GM21737 (cell line): Measurements from ENCODE around the gene ARHGAP26.
"Not testable (repeated sequence)": the region's sequence is repeated elsewhere in the genome, so short reads cannot be mapped to it uniquely, and the experiment has no call there.

Experiments used
- ATAC-seq: cut with Tn5 transposase; IDR thresholded peaks from one replicate; pipeline ENCODE4 v1.9.1; 2021; ENCODE audit warnings: mild to moderate bottlenecking, moderate library complexity; ENCODE audit not compliant: unreplicated experiment

Gene ARHGAP26

DNA sequence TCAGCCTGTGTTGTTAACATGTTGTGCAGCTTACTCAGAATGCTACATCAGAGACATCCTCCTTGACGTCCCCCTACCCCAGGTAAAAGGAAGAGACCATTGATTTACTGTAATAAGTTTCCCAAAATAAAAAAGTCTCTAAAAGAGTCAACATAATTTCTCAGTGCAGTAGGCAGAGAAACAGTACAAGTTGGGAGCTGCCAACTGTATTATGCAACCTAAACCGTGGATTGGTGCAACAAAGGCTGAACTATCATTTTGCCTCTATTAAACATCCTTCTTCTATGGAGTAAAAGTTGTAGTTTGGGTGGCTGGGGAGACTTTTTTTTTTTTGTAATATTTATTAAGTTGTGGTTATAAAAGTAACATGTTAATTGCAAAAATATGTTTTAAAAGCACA is 425.3 kb downstream of the ARHGAP26 start:
- no peak for ATAC-seq

DNA sequence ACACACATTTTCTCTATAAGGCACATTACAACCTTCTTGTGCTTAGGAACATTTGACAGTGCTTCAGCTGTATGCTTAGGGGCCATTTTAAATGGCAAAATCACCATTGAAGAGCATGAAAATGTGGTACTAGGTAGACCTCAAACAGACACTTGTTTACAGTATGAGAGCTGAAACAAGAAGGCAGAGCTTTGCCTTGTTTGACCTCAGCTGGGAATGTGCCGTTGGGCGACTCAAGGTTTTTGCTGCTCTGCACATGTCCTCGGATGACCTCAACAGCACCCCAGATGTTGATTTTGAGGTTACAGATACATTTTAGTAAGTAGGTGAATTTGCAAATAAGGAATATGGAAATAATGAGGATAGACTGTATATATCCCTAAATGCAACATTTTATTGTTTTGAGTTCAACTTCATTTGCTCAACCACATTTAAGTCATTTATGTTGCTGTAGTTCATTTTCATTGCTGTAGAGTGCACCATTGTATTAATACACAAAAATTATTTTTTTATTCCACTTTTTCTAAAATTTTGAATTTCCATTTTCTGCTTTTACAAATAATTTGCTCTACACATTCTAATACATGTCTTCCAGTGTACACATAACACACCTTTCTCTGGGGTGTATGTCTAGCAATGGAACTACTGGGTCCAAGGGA is 426.6 kb downstream of the ARHGAP26 start:
- no peak for ATAC-seq

DNA sequence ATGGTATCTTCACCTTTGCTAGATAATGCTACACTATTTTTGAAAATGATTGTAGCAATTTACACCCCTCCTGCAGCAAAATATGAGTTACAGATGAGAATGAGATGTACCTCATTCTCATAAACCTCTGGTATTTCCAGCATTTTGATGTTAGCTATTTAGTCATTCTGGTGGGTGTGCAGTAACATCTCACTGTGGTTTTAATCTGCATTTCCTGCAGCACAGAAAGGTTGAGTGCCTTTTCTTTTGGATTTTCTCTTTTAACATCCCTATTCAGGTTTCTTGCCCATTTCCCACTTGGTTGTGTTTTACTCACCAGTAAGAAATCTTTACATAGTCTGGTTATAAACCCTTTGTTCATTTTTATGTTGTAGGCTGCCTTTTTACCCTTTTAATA is 427.1 kb downstream of the ARHGAP26 start:
- ATAC-seq = no peak

DNA sequence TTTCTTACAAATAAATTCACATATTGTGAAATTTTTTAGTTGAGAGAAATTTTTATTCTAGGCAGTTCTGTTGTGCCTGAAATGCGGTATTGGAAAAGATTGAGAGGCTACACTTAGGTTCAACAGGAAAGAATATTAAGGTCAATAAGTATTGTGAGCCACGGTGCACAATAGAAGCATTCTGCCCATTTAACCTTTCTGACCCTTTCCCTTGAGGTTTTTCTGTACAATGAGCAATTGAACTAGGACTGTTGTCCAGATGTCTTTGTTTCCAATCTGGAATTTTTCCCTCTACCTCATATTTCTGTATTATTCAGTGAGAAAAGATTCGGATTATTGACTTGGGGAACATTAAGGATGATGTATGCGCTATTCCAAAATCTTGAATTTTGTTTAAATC is 428.2 kb downstream of the ARHGAP26 start:
- no peak for ATAC-seq

DNA sequence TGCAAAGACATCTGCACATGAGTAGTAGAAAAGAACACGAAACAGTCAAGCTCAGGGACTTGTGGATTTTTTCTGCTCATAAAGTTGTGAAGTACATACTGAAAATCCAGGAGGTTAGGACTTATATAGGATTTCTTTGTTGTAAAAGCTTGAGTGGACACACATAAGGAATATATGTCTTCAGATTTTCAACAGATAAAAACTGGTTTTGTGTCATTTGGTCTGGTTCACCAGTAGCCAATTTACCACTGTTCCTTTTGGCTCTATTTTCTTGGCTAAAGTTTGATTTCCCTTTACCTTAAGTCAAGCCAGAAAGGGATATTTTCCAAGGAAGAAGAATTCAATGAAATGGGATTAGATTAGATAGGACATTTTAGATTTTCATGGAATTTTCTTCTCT is 429.0 kb downstream of the ARHGAP26 start:
- ATAC-seq = no peak

DNA sequence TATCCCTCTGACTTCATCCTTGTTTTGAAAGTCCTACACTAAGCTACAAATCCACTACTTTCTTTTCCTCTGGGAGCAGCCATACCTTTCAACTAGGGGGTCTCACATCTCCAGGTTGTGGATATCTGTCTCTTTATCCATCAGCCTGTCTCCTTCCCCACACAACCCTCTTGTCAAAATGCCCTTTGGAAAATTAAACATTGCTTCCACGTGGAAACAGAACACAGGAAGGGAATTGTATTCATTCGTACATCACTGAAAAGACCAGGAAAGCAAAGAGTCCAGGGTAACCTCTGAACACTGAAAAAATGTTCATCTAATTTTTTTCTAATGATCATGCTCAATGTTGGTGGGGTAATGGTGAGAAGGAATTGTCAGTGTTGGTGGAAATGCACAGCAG is 429.7 kb downstream of the ARHGAP26 start:
- ATAC-seq = no peak

DNA sequence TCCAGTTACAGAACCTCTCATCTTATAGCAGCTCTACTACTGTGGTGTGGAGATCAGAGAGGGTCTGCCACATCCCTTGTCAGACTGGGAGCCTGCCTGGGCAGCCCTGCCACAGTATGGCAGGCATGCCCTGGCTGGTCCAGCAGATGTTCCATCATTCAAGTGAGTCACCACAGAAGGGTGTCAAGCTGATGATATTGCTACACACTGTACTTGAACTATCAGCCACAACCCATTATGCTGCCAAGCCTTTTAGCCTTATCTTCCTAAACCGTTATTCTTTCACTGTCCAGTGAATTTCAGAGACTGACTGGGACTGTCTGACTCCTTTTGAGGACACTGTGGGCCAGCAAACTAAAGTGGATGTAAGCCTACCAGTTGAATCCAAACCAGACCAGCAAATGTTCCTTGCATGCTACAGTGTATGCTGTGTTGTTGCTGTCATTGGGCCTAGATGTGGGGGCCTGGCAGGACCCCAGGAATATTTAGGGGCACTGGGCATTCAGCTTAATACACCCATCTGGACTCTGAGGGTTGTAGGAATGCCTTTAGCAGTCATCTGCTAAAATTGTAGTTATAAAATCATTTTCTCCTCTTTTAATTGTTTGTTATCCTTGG is 430.7 kb downstream of the ARHGAP26 start:
- ATAC-seq = no peak

DNA sequence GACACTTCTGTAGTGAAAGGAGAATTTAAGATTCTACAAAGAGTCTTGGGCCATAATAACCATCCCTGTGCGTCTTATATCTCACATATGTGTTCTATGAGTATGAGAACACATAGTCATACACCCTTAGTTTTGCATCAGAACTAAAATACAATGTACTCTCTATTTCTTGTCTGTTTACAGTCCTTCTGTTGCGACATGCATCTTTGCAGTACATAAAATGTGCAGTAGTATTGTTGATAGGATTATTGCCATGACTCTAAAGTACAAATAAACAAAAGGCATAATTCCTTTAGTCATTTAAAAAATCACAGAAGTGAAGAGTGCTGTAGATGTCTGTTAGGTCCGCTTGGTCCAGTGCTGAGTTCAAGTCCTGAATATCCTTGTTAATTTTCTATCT is 431.4 kb downstream of the ARHGAP26 start:
- ATAC-seq = no peak

DNA sequence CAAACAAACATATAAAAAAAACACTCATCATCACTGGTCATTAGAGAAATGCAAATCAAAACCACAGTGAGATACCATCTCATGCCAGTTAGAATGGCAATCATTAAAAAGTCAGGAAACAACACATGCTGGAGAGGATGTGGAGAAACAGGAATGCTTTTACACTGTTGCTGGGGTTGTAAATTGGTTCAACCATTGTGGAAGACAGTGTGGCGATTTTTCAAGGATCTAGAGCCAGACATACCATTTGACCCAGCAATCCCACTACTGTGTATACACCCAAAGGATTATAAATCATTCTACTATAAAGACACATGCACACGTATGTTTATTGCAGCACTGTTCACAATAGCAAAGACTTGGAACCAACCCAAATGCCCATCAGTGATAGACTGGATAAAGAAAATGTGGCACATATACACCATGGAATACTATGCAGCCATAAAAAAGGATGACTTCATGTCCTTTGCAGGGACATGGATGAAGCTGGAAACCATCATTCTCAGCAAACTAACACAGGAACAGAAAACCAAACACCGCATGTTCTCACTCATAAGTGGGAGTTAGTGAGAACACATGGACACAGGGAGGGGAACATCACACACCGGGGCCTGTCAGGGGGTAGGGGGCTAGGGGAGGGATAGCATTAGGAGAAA is 433.3 kb downstream of the ARHGAP26 start:
- ATAC-seq = not testable (repeated sequence)

DNA sequence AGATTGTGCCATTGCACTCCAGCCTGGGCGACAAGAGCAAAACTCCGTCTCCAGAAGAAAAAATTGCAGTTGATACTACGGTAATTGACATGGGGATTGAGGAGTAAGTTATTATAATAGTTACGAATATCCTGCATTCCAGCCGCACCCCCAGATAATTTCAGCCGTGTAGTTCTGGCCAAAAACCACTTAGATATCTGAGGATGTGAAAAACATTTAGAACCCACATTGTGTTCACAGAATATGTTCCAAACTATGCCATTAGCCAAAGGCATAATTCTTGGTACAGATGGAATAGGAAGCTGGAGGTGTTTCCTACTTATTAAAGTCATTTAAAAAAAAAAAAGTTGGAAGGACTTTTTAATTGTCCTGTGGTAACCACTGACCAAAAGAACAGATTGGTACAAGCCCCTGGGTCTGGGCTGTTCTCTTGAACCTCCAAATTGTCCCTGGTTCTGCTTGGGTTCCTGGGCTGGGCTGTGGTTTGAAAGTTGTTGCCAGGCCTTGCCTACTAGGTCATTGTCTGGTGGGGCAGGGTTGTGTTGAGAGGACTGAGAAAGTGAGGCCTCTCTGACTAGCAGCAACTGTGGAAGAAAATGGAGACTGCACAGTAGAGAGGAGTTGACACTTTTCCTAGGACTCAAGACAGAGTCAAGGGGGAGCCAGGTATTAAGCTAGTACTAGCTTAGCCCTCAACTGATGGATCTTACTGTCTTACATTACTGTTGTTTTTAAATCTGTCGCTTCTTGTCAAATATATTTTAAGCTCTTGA is 434.5 kb downstream of the ARHGAP26 start:
- ATAC-seq = no peak

DNA sequence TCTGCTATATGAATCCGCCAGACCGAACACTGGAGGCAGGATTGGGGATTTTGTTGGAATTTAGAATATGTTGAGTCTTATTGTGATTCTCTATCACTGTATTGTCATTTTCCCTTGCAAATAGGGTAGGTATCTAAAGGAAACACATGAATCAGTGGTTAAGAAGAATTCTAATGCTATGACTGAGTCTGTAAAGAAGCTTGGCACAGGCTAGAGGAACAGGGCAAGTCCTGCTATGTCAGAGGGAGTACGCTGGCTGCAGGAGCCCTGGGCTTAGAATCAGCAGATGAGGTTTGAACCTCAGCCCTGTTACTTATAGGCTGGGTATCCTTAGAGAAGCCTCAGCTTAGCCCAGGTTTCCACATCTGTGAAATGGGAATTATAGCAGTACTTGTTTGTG is 435.2 kb downstream of the ARHGAP26 start:
- ATAC-seq = no peak

DNA sequence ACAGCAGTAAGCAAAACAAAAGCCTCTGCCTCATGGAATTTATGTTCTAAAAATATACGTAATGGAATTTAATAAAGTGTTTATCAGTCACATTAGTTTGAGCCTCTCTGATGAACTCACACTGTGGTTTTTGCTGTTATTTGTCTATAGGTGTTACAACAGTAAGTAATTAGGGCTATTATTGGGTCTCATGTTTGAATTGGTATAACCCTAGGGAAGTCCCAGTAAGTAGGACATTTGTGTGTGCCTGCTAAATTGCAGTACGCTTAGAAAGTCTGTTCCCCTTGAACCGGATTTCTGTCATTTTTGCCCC is 435.7 kb downstream of the ARHGAP26 start:
- ATAC-seq = no peak

DNA sequence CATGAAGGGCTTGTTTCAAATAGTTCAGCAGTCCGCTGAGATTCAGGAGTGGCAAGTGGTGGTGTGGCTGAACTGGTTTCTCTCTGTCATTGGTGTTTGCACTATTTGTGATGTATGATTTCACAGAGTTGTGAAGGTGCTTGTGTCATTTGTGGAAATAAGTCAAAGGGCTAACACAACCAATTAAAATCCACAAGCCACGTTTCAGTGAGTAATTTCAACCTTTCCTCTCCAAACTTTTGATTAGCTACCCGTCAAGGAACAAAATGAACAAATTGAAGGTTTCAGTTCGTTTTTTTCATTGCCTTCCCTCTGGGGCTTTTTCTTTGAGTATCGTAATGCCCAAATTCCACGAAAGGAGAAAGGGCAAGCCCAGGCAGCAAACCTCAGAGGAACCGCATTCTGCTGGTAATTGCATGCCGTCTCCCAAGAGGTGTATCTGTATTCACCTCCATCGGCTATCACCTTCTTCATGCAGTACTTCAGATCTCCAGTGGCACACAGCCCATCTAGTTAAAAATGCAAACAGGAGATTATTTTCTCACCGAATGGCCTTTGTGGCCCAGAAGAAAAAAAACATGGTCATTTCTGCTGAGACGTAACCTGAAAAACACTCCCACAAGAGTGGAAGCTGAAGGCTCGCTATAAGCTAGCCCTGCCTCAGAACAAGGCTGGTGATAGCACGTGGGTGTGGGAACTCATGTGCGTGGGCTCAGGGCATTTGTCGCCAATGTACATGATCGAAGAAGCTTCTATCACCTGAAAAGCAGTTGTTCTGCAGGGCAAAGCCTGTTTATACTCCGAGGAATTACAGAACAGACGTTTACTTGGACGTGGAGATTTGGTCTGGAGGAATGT is 436.2 kb downstream of the ARHGAP26 start:
- ATAC-seq = no peak

DNA sequence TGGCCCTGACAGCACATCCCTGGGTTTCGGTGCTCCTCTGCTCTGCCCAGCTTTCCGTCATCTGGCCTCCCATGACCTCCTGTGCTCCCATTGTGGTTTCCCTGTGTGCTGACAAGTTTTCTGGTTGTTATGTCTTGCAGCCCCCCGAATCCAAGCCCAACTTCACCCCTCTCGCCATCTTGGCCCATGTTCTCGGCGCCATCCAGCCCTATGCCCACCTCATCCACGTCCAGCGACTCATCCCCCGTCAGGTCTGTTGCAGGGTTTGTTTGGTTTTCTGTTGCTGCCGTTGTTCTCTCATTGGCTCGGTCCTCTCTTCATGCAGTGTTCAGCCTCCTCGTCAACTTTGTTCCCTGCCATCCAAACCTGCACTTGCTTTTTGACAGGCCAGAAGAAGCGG is 436.9 kb downstream of the ARHGAP26 start:
- no peak for ATAC-seq

DNA sequence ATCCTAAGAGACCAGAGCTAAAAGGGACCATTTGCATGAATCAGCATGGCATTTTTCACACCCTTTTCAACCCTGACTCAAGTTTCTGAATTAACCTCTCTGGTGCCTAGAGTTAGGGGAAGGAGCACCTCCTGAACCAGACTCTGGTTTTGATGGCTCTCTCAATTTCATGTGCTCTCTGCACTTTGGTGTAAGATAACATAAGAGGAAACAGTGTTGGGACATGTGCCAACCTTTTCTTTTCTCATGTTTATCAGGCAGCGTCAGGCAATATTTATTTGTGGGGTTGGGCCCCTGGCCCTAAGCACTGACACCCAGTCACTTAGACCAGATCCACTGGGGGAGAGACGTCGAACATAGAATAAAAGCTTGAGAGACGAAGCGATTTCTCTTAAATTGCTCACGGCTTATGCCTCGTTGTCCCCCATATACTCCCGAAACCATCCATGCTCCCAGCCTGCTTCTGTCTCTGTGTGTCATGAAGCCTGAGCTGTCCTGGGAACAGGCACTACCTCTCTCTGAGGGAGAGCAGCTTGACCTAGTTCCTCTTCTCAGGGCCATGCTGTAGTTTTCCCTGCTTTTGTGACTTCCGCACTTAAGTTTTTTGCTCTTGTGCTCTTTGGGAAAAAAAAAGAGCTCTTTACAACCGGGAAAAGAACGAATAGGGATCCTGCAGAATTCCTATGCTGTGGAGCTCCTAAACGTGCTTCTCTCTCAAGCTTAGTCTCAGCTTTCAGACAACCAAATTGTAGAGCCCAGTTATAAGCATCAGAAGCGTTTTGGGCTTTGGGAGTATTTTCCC is 437.6 kb downstream of the ARHGAP26 start:
- ATAC-seq = no peak

DNA sequence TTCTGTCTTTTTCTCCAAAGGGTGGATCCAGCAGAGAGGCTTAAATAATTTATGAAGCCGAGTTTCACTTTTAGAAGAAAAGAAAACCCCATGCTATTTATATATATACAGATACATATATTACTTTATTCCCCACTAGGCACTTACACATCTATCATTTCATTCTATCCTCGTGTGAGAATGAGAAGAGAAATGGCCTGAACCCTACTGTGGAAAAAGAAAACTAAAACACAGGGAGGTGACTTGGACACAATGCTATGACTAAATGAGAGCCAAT is 438.1 kb downstream of the ARHGAP26 start:
- no peak for ATAC-seq

DNA sequence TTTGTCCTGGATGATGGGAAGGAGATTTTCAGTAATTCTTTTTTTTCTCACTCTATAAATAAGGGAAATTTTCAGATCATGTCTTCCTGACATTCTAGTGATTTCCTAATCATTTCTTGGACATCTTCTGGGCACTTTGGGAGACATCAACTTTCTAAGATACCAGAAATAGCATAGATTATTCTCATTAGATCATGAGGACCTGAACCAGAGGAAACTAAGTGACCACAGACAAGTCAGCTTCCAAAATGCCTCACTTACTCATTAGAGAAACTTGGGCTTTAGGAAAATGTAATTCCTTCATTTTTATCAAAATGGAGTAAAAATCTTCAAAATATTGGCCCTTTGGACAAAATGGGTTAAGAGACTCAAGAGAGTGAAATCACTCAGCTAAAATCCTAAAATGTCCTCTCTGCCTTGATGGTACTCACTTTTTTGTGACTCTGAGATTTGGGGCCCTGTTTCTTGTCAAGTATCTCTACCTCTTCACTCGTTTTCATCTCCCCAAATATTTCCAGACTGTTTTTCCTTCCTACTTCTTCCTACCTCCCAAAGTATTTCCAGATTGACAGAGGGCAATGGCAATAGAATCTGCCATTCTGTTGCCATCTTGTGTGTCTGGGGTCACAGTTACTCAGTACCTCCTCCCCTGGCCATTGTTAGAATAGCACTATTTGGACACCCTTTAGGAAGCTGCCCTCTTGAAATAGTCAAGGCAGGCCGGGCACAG is 438.8 kb downstream of the ARHGAP26 start:
- no peak for ATAC-seq

DNA sequence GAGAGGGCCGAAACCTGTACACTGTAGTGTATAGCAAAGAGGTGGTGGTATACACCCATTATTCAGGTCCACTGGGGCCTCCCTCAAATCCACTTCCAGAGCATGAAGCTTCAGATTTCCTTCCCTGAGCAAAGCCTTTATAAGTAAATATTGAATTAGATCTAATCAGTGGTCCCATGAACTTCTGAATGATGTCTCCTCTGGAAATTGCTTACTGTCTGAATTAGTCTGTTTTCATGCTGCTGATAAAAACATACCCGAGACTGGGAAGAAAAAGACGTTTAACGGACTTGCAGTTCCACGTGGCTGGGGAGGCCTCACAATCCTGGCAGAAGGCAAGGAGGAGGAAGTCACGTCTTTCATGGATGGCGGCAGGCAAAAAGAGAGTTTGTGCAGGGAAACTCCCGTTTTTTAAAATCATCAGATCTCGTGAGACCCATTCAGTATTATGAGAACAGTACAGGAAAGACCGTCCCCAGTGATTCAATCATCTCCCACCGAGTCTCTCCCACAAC is 439.8 kb downstream of the ARHGAP26 start:
- ATAC-seq = no peak

DNA sequence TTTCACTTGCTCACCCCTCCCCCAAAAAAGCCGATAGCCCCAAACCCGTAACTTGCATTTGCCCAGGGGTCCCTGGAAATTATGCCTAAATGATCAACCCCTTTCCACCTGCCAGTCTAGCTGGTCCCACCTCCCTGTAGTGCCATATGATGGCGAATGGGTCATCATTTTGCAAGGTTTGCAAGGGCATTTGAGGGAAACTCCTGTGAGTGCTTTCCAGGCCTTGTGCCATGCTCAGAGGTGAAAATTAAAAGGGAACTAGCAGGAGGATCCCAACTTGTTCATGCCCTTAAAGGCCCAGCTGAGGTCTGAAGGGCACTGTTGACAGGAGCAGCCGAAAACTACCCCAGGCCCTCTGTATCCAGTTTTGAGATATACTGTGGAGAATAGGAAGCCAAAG is 440.4 kb downstream of the ARHGAP26 start:
- ATAC-seq = no peak

DNA sequence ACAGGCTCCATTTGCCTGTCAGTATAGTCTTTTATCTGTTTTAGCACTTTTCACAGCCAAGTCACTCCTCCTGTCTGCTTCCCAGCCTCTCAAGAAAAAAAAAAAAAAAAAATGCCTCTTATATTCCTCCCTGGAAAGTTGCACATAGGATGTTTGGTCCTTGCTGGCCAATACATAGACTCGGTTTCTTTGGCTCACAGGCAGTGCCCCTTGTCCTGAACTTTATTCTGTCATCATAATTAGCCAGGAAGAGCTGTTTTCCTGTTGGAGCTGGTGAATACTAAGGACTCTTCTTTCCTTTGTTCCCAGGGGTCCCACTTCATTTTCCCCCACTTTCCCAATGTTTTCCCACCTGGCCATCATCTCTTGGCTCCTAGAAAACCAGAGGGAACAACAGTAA is 442.1 kb downstream of the ARHGAP26 start:
- ATAC-seq = no peak
